Measurements from ENCODE around the gene COL20A1. TPM values are rescaled to one million over a fixed set of nuclear protein-coding genes. Genes with fewer than 3 reads are reported as not detected.

COL20A1 gene
- total RNA-seq, 2 donors from 2014 or later, result not detected

DNA sequence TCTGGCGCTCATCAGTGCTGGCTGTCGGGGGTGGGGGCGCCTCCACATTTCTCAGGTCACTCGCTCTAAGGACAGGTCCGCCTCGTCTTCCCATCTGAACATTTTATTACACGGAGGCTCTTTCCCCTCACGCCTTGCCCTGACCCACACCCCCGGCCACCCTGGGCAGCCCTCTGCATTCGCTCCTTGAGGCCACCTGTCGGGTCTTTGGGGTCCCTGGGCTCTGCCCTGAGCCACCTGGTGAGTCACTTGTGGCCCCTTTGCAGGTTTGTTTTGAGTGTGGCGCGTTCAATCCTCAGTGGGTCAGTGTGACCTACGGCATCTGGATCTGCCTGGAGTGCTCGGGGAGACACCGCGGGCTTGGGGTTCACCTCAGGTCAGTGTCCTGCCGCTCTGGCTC, 17.2 kb upstream of the COL20A1 start:
- H3K36me3 ChIP-seq (replicated peaks in 1 of 2; ENCODE audit: insufficient read depth in 1 of 2, low read depth in 2 of 2), result peaks cover 14 to 19% of the 10 kb centered on the region in 2 donors
- no peak overlapping the region for H3K27ac ChIP-seq
- TF ChIP-seq POLR2A (IDR thresholded peaks at IDR 0.05) (no peak), CTCF (IDR thresholded peaks at IDR 0.05) (no peak)
- H3K9me3 ChIP-seq, result no peaks in the 10 kb centered on the region
- intact Hi-C loops (cut with DNase I), result no loop called here
- H3K27me3 ChIP-seq, result no peaks in the 10 kb centered on the region
- H3K4me3 ChIP-seq, result no peak overlapping the region
- ATAC-seq (no peak), DNase-seq (no peak)
- H3K4me1 ChIP-seq, result peaks cover 27% of the 10 kb centered on the region
- 86 to 90% methylated on average over 11 to 18 of the region's 18 CpGs for WGBS, 2 donors

DNA sequence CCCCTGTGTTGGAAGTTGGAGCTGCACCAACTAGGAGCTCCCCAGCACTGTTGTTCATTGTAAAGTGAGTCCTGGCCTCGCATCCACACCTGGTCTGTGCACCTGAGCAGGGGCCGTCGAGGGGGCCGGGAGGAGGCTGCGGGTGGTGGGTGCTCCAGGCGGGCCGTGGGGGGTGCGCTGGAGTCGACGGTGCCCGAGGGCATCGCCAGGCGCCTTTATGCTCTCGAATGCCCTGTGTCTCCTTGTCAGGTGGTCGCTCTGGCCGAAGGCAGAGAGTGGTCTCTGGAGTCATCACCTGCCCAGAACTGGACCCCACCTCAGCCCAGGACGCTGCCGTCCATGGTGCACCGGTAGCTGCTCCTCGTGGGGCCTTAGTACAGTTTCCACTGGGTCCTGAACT, 16.0 kb upstream of the COL20A1 start:
- no peak for TF ChIP-seq POLR2A (IDR thresholded peaks at IDR 0.05)
- TF ChIP-seq CTCF (IDR thresholded peaks at IDR 0.05), result no peak
- peaks cover 14 to 19% of the 10 kb centered on the region in 2 donors for H3K36me3 ChIP-seq (replicated peaks in 1 of 2; ENCODE audit: insufficient read depth in 1 of 2, low read depth in 2 of 2)
- intact Hi-C loops (cut with DNase I), result no loop called here

GRCh38 chr20:63277466-63278272, 15.3 kb upstream of the COL20A1 start:
- H3K27me3 ChIP-seq, result no peaks in the 10 kb centered on the region
- H3K4me1 ChIP-seq, result peaks cover 20% of the 10 kb centered on the region
- intact Hi-C loops (cut with DNase I), result no loop called here
- WGBS, 2 donors, result 91 to 94% methylated on average over 19 to 26 of the region's 30 CpGs
- no peak overlapping the region for H3K27ac ChIP-seq
- DNase-seq, result no peak
- H3K4me3 ChIP-seq, result no peak overlapping the region
- ATAC-seq, result no peak
- no peaks in the 10 kb centered on the region for H3K9me3 ChIP-seq
- TF ChIP-seq POLR2A (IDR thresholded peaks at IDR 0.05) (no peak), CTCF (IDR thresholded peaks at IDR 0.05) (no peak)
- H3K36me3 ChIP-seq (replicated peaks in 1 of 2; ENCODE audit: insufficient read depth in 1 of 2, low read depth in 2 of 2), result peaks cover 14 to 19% of the 10 kb centered on the region in 2 donors

More for the DNA sequence above, 16.0 kb upstream of the COL20A1 start:
- Histone ChIP-seq H3K27ac (no peak overlapping the region), H3K4me1 (peaks cover 21% of the 10 kb centered on the region), H3K27me3 (no peaks in the 10 kb centered on the region), H3K4me3 (no peak overlapping the region), H3K9me3 (no peaks in the 10 kb centered on the region)
- ATAC-seq, result no peak
- 92 to 93% methylated on average over 15 to 20 of the region's 20 CpGs for WGBS, 2 donors
- DNase-seq, result no peak

DNA sequence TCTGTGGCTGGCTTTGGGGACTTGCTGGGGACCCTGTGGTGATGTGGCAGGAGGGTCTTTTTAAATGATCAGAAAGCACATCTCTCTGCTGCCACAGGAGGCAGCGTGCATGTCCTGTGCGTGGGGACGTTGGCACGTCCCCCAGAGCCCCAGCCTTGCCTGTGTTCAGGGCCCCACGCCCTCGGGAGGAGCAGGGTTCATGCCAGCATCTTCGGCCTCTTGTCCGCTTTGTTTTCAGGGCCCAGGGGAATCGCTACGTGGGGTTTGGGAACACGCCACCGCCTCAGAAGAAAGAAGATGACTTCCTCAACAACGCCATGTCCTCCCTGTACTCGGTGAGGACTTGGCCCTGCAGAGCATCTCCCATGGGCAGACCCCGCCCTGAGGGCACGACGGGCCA, 14.3 kb upstream of the COL20A1 start:
- H3K27ac ChIP-seq, result no peak overlapping the region
- H3K4me3 ChIP-seq, result no peak overlapping the region
- TF ChIP-seq CTCF (IDR thresholded peaks at IDR 0.05) (no peak), POLR2A (IDR thresholded peaks at IDR 0.05) (no peak)
- WGBS, 2 donors, result 87 to 88% methylated on average over 17 of the region's 17 CpGs
- H3K27me3 ChIP-seq, result no peaks in the 10 kb centered on the region
- H3K4me1 ChIP-seq, result peaks cover 15% of the 10 kb centered on the region
- peaks cover 14 to 27% of the 10 kb centered on the region in 2 donors for H3K36me3 ChIP-seq (replicated peaks in 1 of 2; ENCODE audit: insufficient read depth in 1 of 2, low read depth in 2 of 2)
- intact Hi-C loops (cut with DNase I), result no loop called here
- ATAC-seq, result no peak
- no peaks in the 10 kb centered on the region for H3K9me3 ChIP-seq
- no peak for DNase-seq

GRCh38 chr20:63279931-63280330, 13.1 kb upstream of the COL20A1 start:
- H3K27ac ChIP-seq, result no peak overlapping the region
- no peak for TF ChIP-seq POLR2A (IDR thresholded peaks at IDR 0.05)
- no peak for TF ChIP-seq CTCF (IDR thresholded peaks at IDR 0.05)
- no peaks in the 10 kb centered on the region for H3K9me3 ChIP-seq
- DNase-seq, result no peak
- intact Hi-C loops (cut with DNase I), result no loop called here
- WGBS, 2 donors, result 90 to 93% methylated on average over 15 of the region's 15 CpGs
- H3K4me1 ChIP-seq, result peaks cover 3% of the 10 kb centered on the region
- H3K4me3 ChIP-seq, result no peak overlapping the region
- peaks cover 14 to 27% of the 10 kb centered on the region in 2 donors for H3K36me3 ChIP-seq (replicated peaks in 1 of 2; ENCODE audit: insufficient read depth in 1 of 2, low read depth in 2 of 2)
- no peaks in the 10 kb centered on the region for H3K27me3 ChIP-seq
- ATAC-seq, result no peak
